Ramos (cell line): ENCODE data around the gene TPD52L2.

Experiments
- in situ Hi-C: fragments of 300-500 bp; cut with MboI; formaldehyde crosslinking; loops from one replicate; pipeline ENCODE4 v1.14.3; 2022; ENCODE audit warnings: low sequenced_read_pairs; ENCODE audit not compliant: unreplicated experiment

TPD52L2 gene

GRCh38 chr20:63864978-63865640 lies at the start of gene TPD52L2:
Gene TPD52L2, plus strand, starts transcription at chr20:63865270. Its CDS starts 96 bp downstream, at chr20:63865366.
- in situ Hi-C loops = no loop called here

DNA sequence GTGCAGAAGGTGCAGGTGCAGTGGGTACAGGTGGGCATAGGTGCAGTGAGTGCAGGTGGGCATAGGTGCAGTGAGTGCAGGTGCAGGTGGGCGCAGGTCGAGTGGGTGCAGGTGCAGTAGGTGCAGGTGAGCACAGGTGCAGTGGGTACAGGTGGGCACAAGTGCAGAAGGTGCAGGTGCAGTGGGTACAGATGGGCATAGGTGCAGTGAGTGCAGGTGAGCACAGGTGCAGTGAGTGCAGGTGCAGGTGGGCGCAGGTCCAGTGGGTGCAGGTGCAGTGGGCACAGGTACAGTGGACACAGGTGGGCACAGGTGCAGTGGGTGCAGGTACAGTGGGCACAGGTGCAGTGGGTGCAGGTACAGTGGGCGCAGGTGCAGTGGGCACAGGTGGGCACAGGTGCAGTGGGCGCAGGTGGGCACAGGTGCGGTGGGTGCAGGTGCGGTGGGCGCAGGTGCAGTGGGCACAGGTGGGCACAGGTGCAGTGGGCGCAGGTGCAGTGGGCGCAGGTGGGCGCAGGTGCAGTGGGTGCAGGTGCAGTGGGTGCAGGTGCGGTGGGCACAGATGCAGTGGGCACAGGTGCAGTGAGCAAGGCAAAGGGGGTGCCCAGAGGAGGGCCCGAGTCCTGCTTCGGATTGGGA lies 49.3 kb upstream of the TPD52L2 start:
- in situ Hi-C loops = no loop called here

GRCh38 chr20:63819224-63819921 lies 45.7 kb upstream of the TPD52L2 start:
- in situ Hi-C loops = no loop called here

GRCh38 chr20:63821811-63822210 lies 43.3 kb upstream of the TPD52L2 start:
- in situ Hi-C loops = no loop called here

- in situ Hi-C loops = no loop called here
Observed at GRCh38 chr20:63822276-63822696, 42.8 kb upstream of the TPD52L2 start.

DNA sequence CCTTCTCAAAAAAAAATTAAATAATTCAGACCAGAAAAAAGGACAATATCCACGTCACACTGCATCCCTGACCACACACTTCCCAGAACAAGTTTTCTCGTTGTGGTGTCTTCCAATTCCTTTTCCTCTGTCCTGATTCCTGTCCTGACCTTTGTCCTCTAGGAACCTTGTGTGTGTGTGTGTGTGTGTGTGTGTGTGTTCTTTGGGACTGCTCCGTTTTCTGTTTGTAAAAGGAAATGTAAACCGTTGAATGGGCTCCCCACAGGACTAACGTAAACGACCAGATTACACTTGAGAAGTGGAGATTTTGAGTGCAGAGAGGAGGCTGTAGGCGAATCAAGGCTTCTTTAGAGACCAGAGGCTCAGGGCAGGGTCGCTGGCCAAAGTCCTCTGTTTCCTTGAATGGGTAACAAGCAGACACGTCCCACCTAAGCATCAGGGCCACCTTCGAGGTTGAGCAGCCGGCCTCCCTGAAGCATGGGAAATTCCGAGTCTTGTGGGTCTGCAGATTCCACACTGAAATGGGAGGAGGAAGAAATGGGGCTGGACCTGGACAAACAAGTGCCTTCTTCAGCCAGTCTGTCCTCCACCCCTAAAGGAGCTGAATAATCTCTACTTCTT lies 41.3 kb upstream of the TPD52L2 start:
- in situ Hi-C loops = no loop called here

DNA sequence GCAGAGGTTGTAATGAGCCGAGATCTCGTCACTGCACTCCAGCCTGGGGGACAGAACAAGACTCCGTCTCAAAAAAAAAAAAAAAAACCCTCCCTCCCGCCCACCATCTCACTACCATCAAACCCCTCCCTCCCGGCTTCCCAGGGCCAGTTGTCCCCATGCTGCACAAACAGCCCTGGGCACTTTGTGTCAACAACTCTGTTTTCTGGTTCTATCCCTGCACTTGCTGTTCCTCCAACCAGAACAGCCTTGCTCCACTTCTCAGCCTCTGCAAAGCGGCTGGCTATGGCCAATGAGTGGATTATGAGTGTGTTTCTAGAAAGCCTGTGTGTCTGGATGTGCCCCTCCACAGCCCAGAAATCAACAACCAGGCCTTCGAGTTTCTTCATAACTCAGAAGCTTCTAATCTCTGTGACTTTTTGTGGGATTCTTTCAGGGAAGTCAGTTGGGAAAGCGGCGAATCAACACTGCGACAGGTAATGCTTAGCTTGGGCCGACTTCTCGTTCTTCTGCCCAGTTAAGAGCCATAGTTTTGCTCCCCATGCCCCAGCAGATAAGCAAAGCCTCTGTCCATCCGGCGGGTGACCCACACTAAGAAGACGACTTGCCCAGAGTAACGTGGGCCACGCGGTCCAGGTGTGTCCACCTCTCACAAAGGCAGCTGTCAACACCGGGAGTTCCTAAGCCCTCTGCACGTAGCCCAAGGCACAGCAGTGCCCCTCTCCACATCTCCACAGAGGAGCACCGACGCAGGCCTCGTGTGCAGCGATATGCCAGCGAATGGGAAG lies 39.5 kb upstream of the TPD52L2 start:
- in situ Hi-C loops = no loop called here

GRCh38 chr20:63826753-63827152 lies 38.3 kb upstream of the TPD52L2 start:
- in situ Hi-C loops = no loop called here

DNA sequence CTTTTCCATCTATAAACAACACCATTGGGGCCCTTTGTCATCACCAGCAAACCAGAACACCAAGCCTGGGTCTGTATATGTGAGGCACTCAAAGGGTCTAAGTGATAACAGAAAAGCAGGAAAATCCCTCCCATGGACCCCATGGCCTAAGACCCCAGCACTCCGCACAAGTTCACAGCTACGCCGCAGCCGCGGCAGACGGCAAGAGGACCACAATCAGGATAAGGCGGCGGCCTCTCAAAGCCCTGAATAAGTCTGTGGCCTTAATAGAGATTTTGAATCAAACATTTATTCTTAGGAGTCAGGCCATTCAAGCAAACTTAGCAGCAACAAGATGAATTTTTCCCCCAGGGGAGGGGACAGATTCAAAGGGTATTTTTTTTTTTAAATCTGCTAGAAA lies 36.9 kb upstream of the TPD52L2 start:
- in situ Hi-C loops = no loop called here

- in situ Hi-C loops = no loop called here
Observed at GRCh38 chr20:63828545-63828944, 36.5 kb upstream of the TPD52L2 start.

GRCh38 chr20:63828951-63829350 lies 36.1 kb upstream of the TPD52L2 start:
- in situ Hi-C loops = no loop called here

- in situ Hi-C loops = no loop called here
Observed at GRCh38 chr20:63829603-63829944, 35.5 kb upstream of the TPD52L2 start.

- in situ Hi-C loops = no loop called here
Observed at GRCh38 chr20:63829945-63830835, 34.9 kb upstream of the TPD52L2 start.

- in situ Hi-C loops = no loop called here
Observed at GRCh38 chr20:63830841-63831588, 34.1 kb upstream of the TPD52L2 start, which contains the start of gene ZBTB46. Gene ZBTB46, minus strand, starts transcription at chr20:63831264. Its CDS starts 40,507 bp downstream, at chr20:63790757.

DNA sequence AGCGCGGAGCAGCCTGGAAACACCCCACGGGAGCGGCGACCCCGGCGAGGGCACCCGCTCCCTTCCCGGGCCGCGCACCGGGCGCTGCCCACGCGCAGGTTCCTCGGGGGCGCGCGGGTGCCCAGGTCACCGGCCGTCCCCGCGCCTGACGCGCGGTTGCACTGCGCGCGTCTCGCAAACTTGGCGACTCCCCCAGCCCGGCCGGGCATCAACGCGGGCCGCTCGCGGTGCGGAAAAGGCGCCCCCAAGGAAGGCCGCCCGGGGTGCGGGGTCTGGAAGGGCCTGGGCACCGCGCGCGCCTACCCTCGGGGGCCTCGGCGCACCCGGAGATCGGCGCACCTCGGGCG lies 33.5 kb upstream of the TPD52L2 start:
- in situ Hi-C loops = no loop called here

- in situ Hi-C loops = no loop called here
Observed at GRCh38 chr20:63831993-63832686, 32.9 kb upstream of the TPD52L2 start.

- in situ Hi-C loops = no loop called here
Observed at GRCh38 chr20:63833776-63834490, 31.1 kb upstream of the TPD52L2 start.
